Hepatocyte (in vitro differentiated cells): ENCODE measurements around the gene ZNF665. TPM values are rescaled to one million over a fixed set of nuclear protein-coding genes. Genes with fewer than 3 reads are reported as not detected.

ENCODE experiments used
- DNase-seq: peaks from one replicate; pipeline ENCODE4 v3.0.0-alpha.2; 2016; ENCODE audit warnings: low spot score
- H2AFZ ChIP-seq: fragments of 200-600 bp; sonication (generic); 2 replicates; pipeline ENCODE4 v1.6.0; 2016; ENCODE audit warnings: antibody characterized with exemption, mild to moderate bottlenecking
- H3K27ac ChIP-seq: fragments of 200-600 bp; sonication (generic); 2 replicates; pipeline ENCODE4 v1.5.1; 2016; ENCODE audit warnings: mild to moderate bottlenecking
- H3K27me3 ChIP-seq: fragments of 200-600 bp; sonication (generic); 2 replicates; pipeline ENCODE4 v1.6.1; 2016
- H3K36me3 ChIP-seq: fragments of 200-600 bp; sonication (generic); replicated peaks from 2 replicates; pipeline ENCODE4 v1.5.1; 2016; ENCODE audit warnings: low read depth; ENCODE audit not compliant: insufficient read depth
- H3K4me1 ChIP-seq: fragments of 200-600 bp; sonication (generic); 2 replicates; pipeline ENCODE4 v1.5.1; 2016; ENCODE audit warnings: mild to moderate bottlenecking, moderate library complexity; ENCODE audit not compliant: insufficient read depth
- H3K4me2 ChIP-seq: fragments of 200-600 bp; sonication (generic); 2 replicates; pipeline ENCODE4 v1.6.0; 2016
- H3K4me3 ChIP-seq: fragments of 200-600 bp; sonication (generic); 2 replicates; pipeline ENCODE4 v1.5.1; 2016; ENCODE audit warnings: mild to moderate bottlenecking
- H3K79me2 ChIP-seq: fragments of 200-600 bp; sonication (generic); 2 replicates; pipeline ENCODE4 v1.6.0; 2017; ENCODE audit warnings: mild to moderate bottlenecking
- H3K9me2 ChIP-seq: fragments of 200-600 bp; sonication (generic); replicated peaks from 2 replicates; pipeline ENCODE4 v1.6.0; 2017; ENCODE audit warnings: mild to moderate bottlenecking; ENCODE audit not compliant: insufficient read depth
- H3K9me3 ChIP-seq: fragments of 200-600 bp; sonication (generic); 2 replicates; pipeline ENCODE4 v1.5.1; 2016; ENCODE audit warnings: low read depth, mild to moderate bottlenecking
- H4K20me1 ChIP-seq: fragments of 200-600 bp; sonication (generic); 2 replicates; pipeline ENCODE4 v1.6.0; 2016; ENCODE audit warnings: mild to moderate bottlenecking; ENCODE audit not compliant: insufficient read depth, poor library complexity, severe bottlenecking
- CTCF ChIP-seq: fragments of 200-600 bp; sonication (generic); IDR thresholded peaks from 2 replicates; pipeline ENCODE4 v1.5.1; 2016; ENCODE audit warnings: antibody characterized with exemption, mild to moderate bottlenecking; ENCODE audit not compliant: poor library complexity
- EZH2 ChIP-seq: fragments of 200-600 bp; sonication (generic); IDR thresholded peaks from 2 replicates; pipeline ENCODE4 v1.6.1; 2016; ENCODE audit warnings: antibody characterized with exemption, mild to moderate bottlenecking, borderline replicate concordance
- EZH2phosphoT487 ChIP-seq: fragments of 200-600 bp; sonication (generic); IDR thresholded peaks from one replicate; pipeline ENCODE4 v1.6.1; 2018; ENCODE audit warnings: antibody characterized with exemption, mild to moderate bottlenecking, low read depth, moderate library complexity; ENCODE audit not compliant: unreplicated experiment, severe bottlenecking
- WGBS: methylation state at CpG from one replicate; pipeline ENCODE4 v1.1.6; 2016; ENCODE audit warnings: low lambda C conversion rate; ENCODE audit errors: missing lambda C conversion rate; 5-methylcytosine and 5-hydroxymethylcytosine counted together
- polyA plus RNA-seq: library from polyadenylated mRNA; unstranded; fragments of >200 nt; fragmentation: Nextera tagmentation; extraction: Ambion mirVana; gene quantifications from 2 replicates; pipeline ENCODE4 v1.2.1, GENCODE V29; 2016
- total RNA-seq: library from RNA; depleted of rRNA; stranded (reverse); fragments of >200 nt; gene quantifications from 2 replicates; pipeline ENCODE4 v1.2.3, GENCODE V29; 2014

Gene ZNF665
- total and polyA plus RNA-seq, 2 experiments from 2014 or later: 3.6 to 4.5 TPM

GRCh38 chr19:53140351-53140750 is 52.8 kb downstream of the ZNF665 start:
- DNase-seq: no peak
- no peaks in the 10 kb centered on the region for H3K9me2 ChIP-seq
- H4K20me1 ChIP-seq: no peaks in the 10 kb centered on the region
- H3K4me1 ChIP-seq: no peaks in the 10 kb centered on the region
- peaks cover 49% of the 10 kb centered on the region for H3K9me3 ChIP-seq
- H2AFZ ChIP-seq: no peak overlapping the region
- H3K79me2 ChIP-seq: no peaks in the 10 kb centered on the region
- TF ChIP-seq CTCF (no peak), EZH2 (no peak), EZH2phosphoT487 (no peak)
- peaks cover 13% of the 10 kb centered on the region for H3K36me3 ChIP-seq
- no peak overlapping the region for H3K4me3 ChIP-seq
- no peak overlapping the region for H3K4me2 ChIP-seq
- 96% methylated on average over 4 of the region's 4 CpGs for WGBS
- H3K27me3 ChIP-seq: no peaks in the 10 kb centered on the region
- no peak overlapping the region for H3K27ac ChIP-seq

GRCh38 chr19:53136432-53136831 is 56.7 kb downstream of the ZNF665 start:
- H3K27me3 ChIP-seq: no peaks in the 10 kb centered on the region
- peaks cover 33% of the 10 kb centered on the region for H3K9me3 ChIP-seq
- no peaks in the 10 kb centered on the region for H4K20me1 ChIP-seq
- H3K4me2 ChIP-seq: no peak overlapping the region
- no peak overlapping the region for H3K27ac ChIP-seq
- H3K9me2 ChIP-seq: no peaks in the 10 kb centered on the region
- peaks cover 8% of the 10 kb centered on the region for H3K79me2 ChIP-seq
- no peak overlapping the region for H3K4me3 ChIP-seq
- no peak overlapping the region for H2AFZ ChIP-seq
- WGBS: 98% methylated on average over 3 of the region's 3 CpGs
- peaks cover 4% of the 10 kb centered on the region for H3K36me3 ChIP-seq
- no peak for DNase-seq
- peaks cover 6% of the 10 kb centered on the region for H3K4me1 ChIP-seq
- TF ChIP-seq EZH2phosphoT487 (no peak), CTCF (no peak), EZH2 (no peak)

- peak within 1 kb of the TSS; percentile 48 for H3K4me3 ChIP-seq
- H3K27me3 ChIP-seq: no peaks in the 10 kb centered on the region
- H3K27ac ChIP-seq: peak within 1 kb of the TSS; percentile 87
- H3K4me2 ChIP-seq: peak within 1 kb of the TSS; percentile 94
- H3K79me2 ChIP-seq: peaks cover 35% of the 10 kb centered on the region
- no peaks in the 10 kb centered on the region for H4K20me1 ChIP-seq
- peaks cover 18% of the 10 kb centered on the region for H3K4me1 ChIP-seq
- TF ChIP-seq EZH2 (no peak), CTCF (no peak), EZH2phosphoT487 (no peak)
- DNase-seq: peak; percentile 96
- H3K36me3 ChIP-seq: no peaks in the 10 kb centered on the region
- WGBS: 2% methylated on average over 49 of the region's 51 CpGs
- peak within 1 kb of the TSS; percentile 64 for H2AFZ ChIP-seq
- no peaks in the 10 kb centered on the region for H3K9me2 ChIP-seq
- H3K9me3 ChIP-seq: no peaks in the 10 kb centered on the region
Observed at GRCh38 chr19:53132141-53132991, 60.8 kb downstream of the ZNF665 start, which contains the start of gene ZNF415. ZNF415 (minus strand) TSS chr19:53132910; CDS start chr19:53122676, 10,234 bp downstream.
